HepG2 (cell line): ENCODE data around the gene TBC1D22A. TPM values are rescaled to one million over a fixed set of nuclear protein-coding genes. Genes with fewer than 3 reads are reported as not detected.

Experiments
- CBX2 ChIP-seq, 2 experiments: fragments of 200-600 bp in 1 of 2; sonication (generic); formaldehyde crosslinking in 1 of 2; IDR thresholded peaks; 2 replicates each; pipeline versions ENCODE4 v1.7.0 to v1.8.1; 2018 to 2022; ENCODE audit warnings: low read depth in 2 of 2, low read length in 1 of 2, mild to moderate bottlenecking in 1 of 2, missing genetic modification reagents in 1 of 2
- FOXK1 ChIP-seq: sonication (generic); formaldehyde crosslinking; IDR thresholded peaks from 2 replicates; pipeline ENCODE4 v1.4.0; 2020; ENCODE audit warnings: low read depth, missing genetic modification reagents, borderline replicate concordance
- GATAD1 ChIP-seq: IDR thresholded peaks from 2 replicates; pipeline ENCODE4 v1.6.1; 2016; ENCODE audit warnings: missing genetic modification reagents, missing compliant biosample characterization
- GLMP ChIP-seq: sonication (generic); formaldehyde crosslinking; IDR thresholded peaks from 2 replicates; pipeline ENCODE4 v1.9.0; 2021; ENCODE audit warnings: missing genetic modification reagents, mild to moderate bottlenecking, borderline replicate concordance
- JUN ChIP-seq: sonication (generic); formaldehyde crosslinking; IDR thresholded peaks from 2 replicates; pipeline ENCODE4 v1.4.0; 2020; ENCODE audit warnings: mild to moderate bottlenecking, missing genetic modification reagents
- KMT2B ChIP-seq: IDR thresholded peaks from 2 replicates; pipeline ENCODE4 v1.6.1; 2016; ENCODE audit warnings: missing genetic modification reagents, missing compliant biosample characterization
- PREB ChIP-seq: sonication (generic); formaldehyde crosslinking; IDR thresholded peaks from 2 replicates; pipeline ENCODE4 v1.4.0; 2020; ENCODE audit warnings: missing genetic modification reagents
- RBM22 ChIP-seq: fragments of 200-400 bp; formaldehyde crosslinking; optimal IDR thresholded peaks from 2 replicates; pipeline ENCODE3; 2017; ENCODE audit warnings: mild to moderate bottlenecking, low read length, moderate library complexity
- SAP130 ChIP-seq: IDR thresholded peaks from 2 replicates; pipeline ENCODE4 v1.6.1; 2016; ENCODE audit warnings: low read depth
- ZNF281 ChIP-seq: sonication (generic); formaldehyde crosslinking; IDR thresholded peaks from 2 replicates; pipeline ENCODE4 v1.4.0; 2020; ENCODE audit warnings: missing genetic modification reagents, borderline replicate concordance
- ZNF296 ChIP-seq: sonication (generic); formaldehyde crosslinking; conservative IDR thresholded peaks from 2 replicates; pipeline ENCODE4 v1.5.0; 2020; ENCODE audit warnings: mild to moderate bottlenecking, missing genetic modification reagents
- ZNF407 ChIP-seq: sonication (generic); formaldehyde crosslinking; IDR thresholded peaks from one replicate; pipeline ENCODE4 v1.5.1; 2020; ENCODE audit warnings: mild to moderate bottlenecking, missing genetic modification reagents; ENCODE audit errors: not compliant biosample characterization
- ZNF605 ChIP-seq: sonication (generic); formaldehyde crosslinking; IDR thresholded peaks from 2 replicates; pipeline ENCODE4 v1.8.0; 2022; ENCODE audit warnings: mild to moderate bottlenecking, missing genetic modification reagents
- ZNF775 ChIP-seq: sonication (generic); formaldehyde crosslinking; IDR thresholded peaks from 2 replicates; pipeline ENCODE4 v1.4.0; 2020; ENCODE audit warnings: missing genetic modification reagents, mild to moderate bottlenecking, moderate library complexity, borderline replicate concordance
- polyA plus RNA-seq, 8 experiments: library from polyadenylated mRNA; depleted of rRNA in 3 of 8; stranded (reverse) in 7 of 8; unstranded in 1 of 8; fragments of >200 nt; fragmentation: Illumina TruSeq in 4 of 8; extraction: Trizol in 4 of 8; gene quantifications; 2 replicates each; pipeline versions ENCODE4 v1.2.1 to v1.2.3, GENCODE V29; 2011 to 2016; ENCODE audit warnings: low read depth in 4 of 8, missing spikeins in 1 of 8, mixed read lengths in 1 of 8; ENCODE audit not compliant: insufficient read depth in 1 of 8
- total RNA-seq, 5 experiments: library from RNA; depleted of rRNA; stranded (reverse); fragments of >200 nt; fragmentation: Illumina TruSeq; extraction: Trizol; gene quantifications; 2 replicates each; pipeline ENCODE4 v1.2.3, GENCODE V29; 2016; ENCODE audit warnings: low read depth in 1 of 5

TBC1D22A gene
- total and polyA plus RNA-seq, 2 of the 13 experiments (the other 11 are each of a cell fraction or from before 2014, with no cell fraction given): 17.3 to 18.0 TPM

GRCh38 chr22:46935506-46936377 lies 173.3 kb downstream of the TBC1D22A start (continued):
- no peak for TF ChIP-seq PREB (CRISPR knock-in tag)
- peak; percentile 85; the same call in 1 of the 2 replicates for TF ChIP-seq FOXK1 (CRISPR knock-in tag)
- TF ChIP-seq SAP130: peak; percentile 91
- no peak for TF ChIP-seq ZNF407 (CRISPR knock-in tag)
- no peak for TF ChIP-seq ZNF775 (CRISPR knock-in tag)
- no peak for TF ChIP-seq ZNF296
- TF ChIP-seq GATAD1 (CRISPR knock-in tag): peak; percentile 59
- no peak for TF ChIP-seq CBX2 (IDR thresholded peaks at IDR 0.05; ENCODE audit: low read depth, low read length)
- no peak for TF ChIP-seq CBX2 (CRISPR knock-in tag; IDR thresholded peaks at IDR 0.05; ENCODE audit: low read depth)
- no peak for TF ChIP-seq KMT2B (CRISPR knock-in tag)
- peak; percentile 49; the same call in 1 of the 2 replicates for TF ChIP-seq ZNF281 (CRISPR knock-in tag)
- TF ChIP-seq JUN (CRISPR knock-in tag): peak; percentile 82
- no peak for TF ChIP-seq GLMP
- TF ChIP-seq RBM22: peak; percentile 90
- peak; percentile 75; the same call in 1 of the 2 replicates for TF ChIP-seq ZNF605 (CRISPR knock-in tag)
